IPS-NIHi7 (cell line): ENCODE results near the gene BIRC6.
"Not testable (repeated sequence)": the region's sequence is repeated elsewhere in the genome, so short reads cannot be mapped to it uniquely, and the experiment has no call there.

Experiments
- DNase-seq: peaks from one replicate; pipeline ENCODE4 v3.0.0; 2012; ENCODE audit warnings: mixed read lengths; ENCODE audit errors: extremely low spot score

BIRC6 gene

GRCh38 chr2:32452338-32453064 lies 95.7 kb downstream of the BIRC6 start:
- DNase-seq, result no peak

GRCh38 chr2:32453242-32454062 lies 96.6 kb downstream of the BIRC6 start:
- no peak for DNase-seq

DNA sequence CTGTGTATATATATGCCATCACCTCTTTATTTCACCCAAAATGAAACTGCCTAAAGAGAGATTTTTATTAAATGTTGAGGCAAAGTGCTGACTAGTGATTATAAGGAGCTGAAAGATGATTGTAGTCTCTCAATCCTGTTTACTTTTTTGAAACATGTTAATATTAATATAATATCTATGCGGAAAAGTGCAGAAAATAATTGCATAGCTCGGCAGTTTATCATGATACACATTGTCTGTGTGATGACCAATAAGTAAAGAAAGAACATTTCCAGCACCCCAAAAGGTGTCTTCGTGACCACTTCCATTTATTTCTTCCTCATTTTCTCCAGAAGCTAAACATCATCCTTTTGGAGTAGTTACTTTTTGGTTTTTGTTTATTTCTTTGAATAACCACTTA lies 99.0 kb downstream of the BIRC6 start:
- DNase-seq, result no peak

- no peak for DNase-seq
These were observed 100.0 kb downstream of the BIRC6 start for GRCh38 chr2:32456808-32457207.

DNA sequence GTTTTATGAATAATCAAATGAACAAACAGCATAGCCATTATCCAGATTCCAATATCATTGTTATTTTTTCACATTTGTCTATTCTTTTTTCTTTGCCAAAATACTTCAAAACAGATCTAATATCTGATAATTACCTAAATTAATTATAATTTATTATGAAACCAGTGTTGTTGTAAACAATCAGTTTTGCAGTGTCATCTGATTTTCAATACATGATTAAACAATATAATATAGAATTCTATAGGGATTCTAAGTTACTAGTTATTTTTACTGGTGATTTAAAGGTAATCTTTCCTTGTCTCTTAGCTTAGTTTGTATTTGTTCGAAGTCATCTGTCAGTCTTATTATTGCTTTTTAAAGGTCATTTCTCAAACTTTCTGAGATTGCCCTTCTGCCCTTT lies 101.0 kb downstream of the BIRC6 start:
- DNase-seq, result no peak

GRCh38 chr2:32460861-32461260 lies 104.0 kb downstream of the BIRC6 start:
- DNase-seq, result not testable (repeated sequence)

DNA sequence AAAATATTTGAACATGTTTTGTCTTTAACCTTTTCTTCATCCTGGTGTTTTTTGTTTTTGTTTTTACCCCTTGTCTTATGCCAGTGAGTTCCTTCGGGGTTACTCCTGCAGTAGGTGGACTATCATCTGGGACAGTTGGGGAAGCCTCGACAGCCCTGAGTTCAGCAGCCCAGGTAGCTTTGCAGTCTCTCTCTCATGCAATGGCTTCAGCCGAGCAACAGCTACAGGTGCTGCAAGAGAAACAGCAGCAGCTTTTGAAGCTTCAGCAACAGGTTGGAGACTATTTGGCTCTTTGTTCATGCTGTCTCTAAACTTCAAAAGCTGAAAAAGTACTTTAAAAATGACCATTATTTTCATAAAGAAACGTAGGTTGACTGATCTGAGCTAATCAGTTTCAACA lies 106.3 kb downstream of the BIRC6 start:
- no peak for DNase-seq

- no peak for DNase-seq
These were observed 107.6 kb downstream of the BIRC6 start for GRCh38 chr2:32464431-32464830.

DNA sequence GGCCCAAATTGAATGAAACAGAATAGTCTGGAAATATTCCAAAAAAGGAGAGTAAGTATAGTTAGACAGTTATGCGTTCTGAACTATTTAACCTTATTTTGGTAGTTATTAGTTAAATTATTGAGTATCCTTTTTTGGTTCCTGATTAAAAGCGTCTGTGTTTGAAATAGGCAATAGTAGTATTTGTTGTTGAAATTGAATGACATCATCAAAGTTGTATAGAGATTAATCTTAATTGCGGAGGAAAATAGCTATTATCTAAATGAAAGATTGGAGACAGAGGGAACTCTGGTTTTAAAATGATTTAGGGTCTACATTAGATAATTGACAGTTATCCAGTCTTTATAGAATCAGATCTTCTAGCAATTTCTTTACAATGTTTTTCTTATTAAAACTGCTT lies 115.8 kb downstream of the BIRC6 start:
- no peak for DNase-seq

GRCh38 chr2:32474381-32474780 lies 117.6 kb downstream of the BIRC6 start:
- no peak for DNase-seq

DNA sequence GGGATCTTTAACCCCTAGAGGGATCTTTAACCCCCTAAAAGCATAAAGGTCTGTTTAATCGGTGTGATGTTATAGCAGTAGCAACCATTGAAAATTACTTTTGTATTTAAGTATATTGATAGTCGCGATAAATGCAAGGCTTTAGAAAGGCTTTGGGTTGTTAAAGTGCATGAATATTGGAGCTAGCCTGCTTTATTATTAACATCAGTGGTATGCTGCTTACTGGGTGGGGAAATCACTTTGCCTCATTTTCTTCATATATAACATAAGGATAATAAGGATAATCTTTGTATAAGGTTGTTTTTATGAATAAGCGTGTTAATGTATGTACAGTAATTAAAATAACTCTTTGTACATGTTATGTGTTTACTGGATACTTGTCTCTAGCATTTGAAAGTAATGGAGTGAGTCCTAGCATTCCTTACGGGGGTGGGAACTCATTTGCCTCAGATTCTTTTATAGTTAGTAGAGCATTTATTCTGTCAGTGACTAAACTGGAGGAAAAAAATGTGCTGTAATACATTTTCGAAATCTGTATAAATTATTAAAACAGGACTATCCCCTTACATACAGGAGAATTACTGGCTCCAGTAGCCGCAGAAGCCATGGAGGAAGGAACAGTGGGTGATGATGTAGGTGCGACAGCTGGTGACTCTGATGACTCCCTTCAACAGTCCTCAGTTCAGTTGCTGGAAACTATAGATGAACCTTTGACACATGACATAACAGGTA lies 122.2 kb downstream of the BIRC6 start:
- DNase-seq, result no peak

GRCh38 chr2:32479993-32480392 lies 123.2 kb downstream of the BIRC6 start:
- DNase-seq, result no peak

GRCh38 chr2:32482471-32482870 lies 125.6 kb downstream of the BIRC6 start:
- DNase-seq, result no peak

GRCh38 chr2:32484937-32485336 lies 128.1 kb downstream of the BIRC6 start:
- no peak for DNase-seq

DNA sequence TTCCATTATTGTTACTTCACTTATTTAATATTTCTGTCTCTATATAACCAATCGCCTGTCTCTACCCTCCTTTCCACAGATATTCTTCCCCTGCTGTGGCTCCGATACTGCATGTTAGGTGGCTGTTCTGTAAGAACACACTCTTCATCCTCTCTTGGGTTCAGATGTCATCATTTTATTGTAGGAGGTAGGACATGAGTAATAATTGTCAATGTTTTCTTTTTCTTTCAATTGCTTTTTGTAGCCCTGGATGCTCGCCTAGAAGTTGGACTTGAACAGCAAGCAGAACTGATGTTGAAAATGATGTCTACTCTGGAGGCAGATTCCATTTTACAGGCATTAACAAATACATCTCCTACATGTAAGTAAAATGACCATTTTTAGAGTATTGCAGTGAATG lies 128.6 kb downstream of the BIRC6 start:
- no peak for DNase-seq

GRCh38 chr2:32489061-32489460 lies 132.2 kb downstream of the BIRC6 start:
- DNase-seq, result no peak

DNA sequence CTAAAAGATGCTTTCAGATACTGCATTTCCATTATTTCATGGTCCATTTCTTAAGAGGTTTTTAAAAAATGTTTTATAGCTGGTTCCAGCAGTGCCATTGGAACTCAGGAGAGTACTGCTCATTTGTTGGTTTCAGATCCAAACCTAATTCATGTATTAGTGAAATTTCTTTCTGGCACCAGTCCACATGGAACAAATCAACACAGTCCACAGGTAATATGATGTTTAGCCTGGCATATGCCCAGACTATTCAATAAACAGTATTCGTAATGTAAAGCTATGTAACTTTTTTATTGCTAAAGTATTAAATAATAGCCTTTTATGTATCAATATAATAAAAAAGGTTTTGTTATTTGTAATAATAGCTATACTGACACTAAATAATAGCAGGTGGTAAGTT lies 134.5 kb downstream of the BIRC6 start:
- no peak for DNase-seq

- DNase-seq, result no peak
These were observed 138.3 kb downstream of the BIRC6 start for GRCh38 chr2:32495139-32495538.

DNA sequence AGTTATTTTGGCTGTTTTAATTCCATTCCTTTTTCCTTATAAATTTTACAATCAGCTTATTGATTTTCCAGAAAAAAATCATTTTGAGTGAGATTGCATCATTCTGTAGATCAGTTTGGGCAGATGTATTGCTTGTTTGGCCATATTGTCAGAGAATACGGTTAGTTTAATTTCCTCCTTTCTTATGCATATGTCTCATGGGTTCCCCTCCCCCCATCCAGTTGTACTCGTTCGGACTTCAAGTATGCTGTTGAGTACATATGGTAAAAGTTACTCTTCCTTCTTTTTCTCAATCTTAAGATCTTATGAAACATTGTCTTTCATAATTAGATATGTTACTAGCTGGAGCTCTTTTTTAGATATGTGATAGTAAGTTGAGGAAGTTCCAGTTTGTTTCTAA lies 139.8 kb downstream of the BIRC6 start:
- no peak for DNase-seq

- DNase-seq, result no peak
These were observed 141.5 kb downstream of the BIRC6 start for GRCh38 chr2:32498306-32498705.

GRCh38 chr2:32502941-32503340 lies 146.1 kb downstream of the BIRC6 start:
- DNase-seq, result no peak

- peak; percentile 16 for DNase-seq
These were observed 148.2 kb downstream of the BIRC6 start for GRCh38 chr2:32504877-32505478.
